ENCODE results near the gene INTS1. TPM values are rescaled to one million over a fixed set of nuclear protein-coding genes. Genes with fewer than 3 reads are reported as not detected.

Gene INTS1
- total RNA-seq, 1 experiment from 2014 or later: 122 TPM

DNA sequence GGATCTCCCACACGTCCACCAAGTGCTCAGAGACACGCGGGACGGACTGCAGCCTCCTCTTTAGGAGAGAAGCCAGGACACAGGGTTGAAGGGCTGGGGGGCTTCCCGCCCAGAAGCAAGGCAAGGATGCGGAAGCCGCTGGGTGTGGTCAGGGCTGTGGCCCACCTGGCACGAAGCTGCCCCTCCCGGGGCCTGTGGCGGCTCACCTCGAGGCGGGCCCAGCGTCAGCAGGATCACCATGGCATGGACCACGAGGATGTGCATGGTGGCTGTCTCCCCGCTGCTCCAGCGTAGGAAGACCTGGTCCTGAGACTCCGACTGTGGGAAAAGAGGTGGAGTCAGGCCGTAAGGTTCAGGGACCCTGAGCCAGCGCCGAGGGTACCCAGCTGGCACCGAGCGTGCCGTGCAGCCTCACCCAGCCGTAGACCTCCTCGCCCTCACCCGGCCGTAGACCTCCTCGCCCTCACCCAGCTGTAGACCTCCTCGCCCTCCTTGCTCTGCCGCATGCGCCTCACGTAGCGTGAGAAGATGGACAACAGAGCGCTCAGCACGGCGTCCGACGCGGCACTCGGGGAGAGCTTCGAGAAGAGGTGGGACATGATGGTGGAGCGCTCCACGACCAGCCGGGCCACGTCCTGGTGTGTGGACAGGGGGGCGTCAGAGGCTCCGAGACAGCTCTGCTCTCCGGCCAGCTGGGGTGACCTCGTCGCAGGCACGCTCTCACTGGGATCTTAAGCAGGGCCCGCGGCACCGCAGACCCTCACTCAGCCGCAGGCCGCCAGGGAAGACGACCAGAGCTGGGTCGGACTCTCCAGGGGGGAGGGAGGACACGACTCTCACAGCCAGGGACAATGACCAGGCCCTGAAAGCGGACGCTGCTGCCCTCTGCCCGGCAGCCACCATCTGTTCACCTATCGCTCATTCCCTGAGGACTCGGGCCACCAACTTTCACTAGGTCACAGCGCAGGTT lies 20.4 kb downstream of the INTS1 start:
- DNase-seq: no peak
- no peaks in the 10 kb centered on the region for H3K4me1 Mint-ChIP-seq (ENCODE audit: low read depth, unreplicated experiment)
- H3K27me3 Mint-ChIP-seq (ENCODE audit: insufficient read depth, unreplicated experiment): no peaks in the 10 kb centered on the region
- peaks cover 41% of the 10 kb centered on the region for H3K36me3 Mint-ChIP-seq (ENCODE audit: insufficient read depth, unreplicated experiment)
- Histone ChIP-seq H3K9me3 (no peaks in the 10 kb centered on the region), H3K27me3 (replicated peaks; ENCODE audit: control insufficient read depth, insufficient read depth, low read length) (no peaks in the 10 kb centered on the region), H3K4me1 (no peaks in the 10 kb centered on the region), H3K36me3 (ENCODE audit: control insufficient read depth, insufficient read depth, low read length) (no peaks in the 10 kb centered on the region; the same call in none of the 2 replicates), H3K4me3 (ENCODE audit: low read depth, low read length) (no peak overlapping the region)
- H3K9me3 Mint-ChIP-seq (ENCODE audit: unreplicated experiment): no peaks in the 10 kb centered on the region
- POLR2A ChIA-PET: no interaction called here
- intact Hi-C loops (cut with micrococcal nuclease; ENCODE audit: unreplicated experiment): no loop called here
- H3K4me3 Mint-ChIP-seq (ENCODE audit: unreplicated experiment): no peak overlapping the region
- TF ChIP-seq, protein P1, sequence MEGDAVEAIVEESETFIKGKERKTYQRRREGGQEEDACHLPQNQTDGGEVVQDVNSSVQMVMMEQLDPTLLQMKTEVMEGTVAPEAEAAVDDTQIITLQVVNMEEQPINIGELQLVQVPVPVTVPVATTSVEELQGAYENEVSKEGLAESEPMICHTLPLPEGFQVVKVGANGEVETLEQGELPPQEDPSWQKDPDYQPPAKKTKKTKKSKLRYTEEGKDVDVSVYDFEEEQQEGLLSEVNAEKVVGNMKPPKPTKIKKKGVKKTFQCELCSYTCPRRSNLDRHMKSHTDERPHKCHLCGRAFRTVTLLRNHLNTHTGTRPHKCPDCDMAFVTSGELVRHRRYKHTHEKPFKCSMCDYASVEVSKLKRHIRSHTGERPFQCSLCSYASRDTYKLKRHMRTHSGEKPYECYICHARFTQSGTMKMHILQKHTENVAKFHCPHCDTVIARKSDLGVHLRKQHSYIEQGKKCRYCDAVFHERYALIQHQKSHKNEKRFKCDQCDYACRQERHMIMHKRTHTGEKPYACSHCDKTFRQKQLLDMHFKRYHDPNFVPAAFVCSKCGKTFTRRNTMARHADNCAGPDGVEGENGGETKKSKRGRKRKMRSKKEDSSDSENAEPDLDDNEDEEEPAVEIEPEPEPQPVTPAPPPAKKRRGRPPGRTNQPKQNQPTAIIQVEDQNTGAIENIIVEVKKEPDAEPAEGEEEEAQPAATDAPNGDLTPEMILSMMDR (IDR thresholded peaks at IDR 0.05; ENCODE audit: insufficient read depth in 1 of 2, low read depth in 1 of 2, low read length in 1 of 2, severe bottlenecking in 1 of 2, unreplicated experiment in 1 of 2): no peak
- CTCF ChIA-PET: no interaction called here
- BruUV-seq (replicated peaks): no TSS peak
- no peak overlapping the region for H3K27ac Mint-ChIP-seq (ENCODE audit: unreplicated experiment)

- Mint-ChIP-seq H3K4me3 (ENCODE audit: unreplicated experiment) (no peak overlapping the region), H3K27me3 (ENCODE audit: insufficient read depth, unreplicated experiment) (no peaks in the 10 kb centered on the region), H3K36me3 (ENCODE audit: insufficient read depth, unreplicated experiment) (peaks cover 34% of the 10 kb centered on the region), H3K9me3 (ENCODE audit: unreplicated experiment) (no peaks in the 10 kb centered on the region), H3K4me1 (ENCODE audit: low read depth, unreplicated experiment) (no peaks in the 10 kb centered on the region), H3K27ac (ENCODE audit: unreplicated experiment) (no peak overlapping the region)
- CTCF ChIA-PET: no interaction called here
- H3K27me3 ChIP-seq (replicated peaks; ENCODE audit: control insufficient read depth, insufficient read depth, low read length): no peaks in the 10 kb centered on the region
- no TSS peak for BruUV-seq (replicated peaks)
- DNase-seq: no peak
- intact Hi-C loops (cut with micrococcal nuclease; ENCODE audit: unreplicated experiment): no loop called here
- POLR2A ChIA-PET: no interaction called here
- no peaks in the 10 kb centered on the region for H3K4me1 ChIP-seq
- H3K9me3 ChIP-seq: no peaks in the 10 kb centered on the region
- TF ChIP-seq, protein P1 (IDR thresholded peaks at IDR 0.05; ENCODE audit: insufficient read depth in 1 of 2, low read depth in 1 of 2, low read length in 1 of 2, severe bottlenecking in 1 of 2, unreplicated experiment in 1 of 2): no peak
- no peaks in the 10 kb centered on the region; the same call in none of the 2 replicates for H3K36me3 ChIP-seq (ENCODE audit: control insufficient read depth, insufficient read depth, low read length)
- H3K4me3 ChIP-seq (ENCODE audit: low read depth, low read length): no peak overlapping the region
Measured at GRCh38 chr7:1483079-1483478, 21.1 kb downstream of the INTS1 start.

GRCh38 chr7:1481300-1481699 lies 22.9 kb downstream of the INTS1 start:
- H3K36me3 ChIP-seq (ENCODE audit: control insufficient read depth, insufficient read depth, low read length): no peaks in the 10 kb centered on the region; the same call in none of the 2 replicates
- Mint-ChIP-seq H3K27ac (ENCODE audit: unreplicated experiment) (no peak overlapping the region), H3K4me1 (ENCODE audit: low read depth, unreplicated experiment) (no peaks in the 10 kb centered on the region), H3K27me3 (ENCODE audit: insufficient read depth, unreplicated experiment) (no peaks in the 10 kb centered on the region), H3K9me3 (ENCODE audit: unreplicated experiment) (no peaks in the 10 kb centered on the region), H3K4me3 (ENCODE audit: unreplicated experiment) (no peak overlapping the region), H3K36me3 (ENCODE audit: insufficient read depth, unreplicated experiment) (peaks cover 33% of the 10 kb centered on the region)
- H3K9me3 ChIP-seq: no peaks in the 10 kb centered on the region
- intact Hi-C loops (cut with micrococcal nuclease; ENCODE audit: unreplicated experiment): no loop called here
- H3K4me1 ChIP-seq: no peaks in the 10 kb centered on the region
- BruUV-seq (replicated peaks): no TSS peak
- ChIA-PET CTCF (no interaction called here), POLR2A (no interaction called here)
- H3K4me3 ChIP-seq (ENCODE audit: low read depth, low read length): no peak overlapping the region
- TF ChIP-seq, protein P1 (IDR thresholded peaks at IDR 0.05; ENCODE audit: insufficient read depth in 1 of 2, low read depth in 1 of 2, low read length in 1 of 2, severe bottlenecking in 1 of 2, unreplicated experiment in 1 of 2): no peak
- no peaks in the 10 kb centered on the region for H3K27me3 ChIP-seq (replicated peaks; ENCODE audit: control insufficient read depth, insufficient read depth, low read length)
- no peak for DNase-seq
